H1 (cell line): ENCODE data around the gene REPS2.

Experiments used
- BRCA1 ChIP-seq: IDR thresholded peaks from 2 replicates; pipeline ENCODE4 v1.6.1; 2012; ENCODE audit warnings: low read depth, low read length, improper control_type of control experiment
- CBX5 ChIP-seq: fragments of 300-800, 300-1000 bp; sonication (generic); IDR thresholded peaks from 2 replicates; pipeline ENCODE4 v1.7.1; 2016; ENCODE audit warnings: antibody characterized with exemption, low read length, low read depth
- EP300 ChIP-seq, 2 experiments: IDR thresholded peaks; 1 replicate in 1 of 2; 2 replicates in 1 of 2; pipeline ENCODE4 v1.6.1; 2011 to 2012; ENCODE audit warnings: low read depth in 2 of 2, low read length in 2 of 2, mild to moderate bottlenecking in 2 of 2, borderline replicate concordance in 1 of 2, inconsistent platforms in 1 of 2, moderate library complexity in 1 of 2
- EZH2 ChIP-seq: fragments of 200-600 bp; sonication (generic); IDR thresholded peaks from 2 replicates; pipeline ENCODE4 v1.7.1; 2012; ENCODE audit warnings: low read depth, mild to moderate bottlenecking, moderate library complexity, low read length, inconsistent platforms; ENCODE audit not compliant: severe bottlenecking
- KDM1A ChIP-seq: fragments of 200-600, 300-600 bp; sonication (generic); IDR thresholded peaks from 2 replicates; pipeline ENCODE4 v1.7.1; 2016; ENCODE audit warnings: mild to moderate bottlenecking, low read length, borderline replicate concordance
- MAFK ChIP-seq: IDR thresholded peaks from 2 replicates; pipeline ENCODE4 v1.6.1; 2012; ENCODE audit warnings: low read depth, mild to moderate bottlenecking, improper control_type of control experiment, low read length
- PHF8 ChIP-seq: fragments of 200-600 bp; sonication (generic); conservative IDR thresholded peaks from 2 replicates; pipeline ENCODE4 v1.7.1; 2012; ENCODE audit warnings: low read depth, mild to moderate bottlenecking, inconsistent platforms, low read length, moderate library complexity
- POLR2A ChIP-seq, 2 experiments: IDR thresholded peaks; 1 replicate in 1 of 2; 2 replicates in 1 of 2; pipeline ENCODE4 v1.6.1; 2011; ENCODE audit warnings: low read depth in 2 of 2, low read length in 2 of 2, mild to moderate bottlenecking in 2 of 2; ENCODE audit errors: control extremely low read depth in 1 of 2
- POLR2AphosphoS5 ChIP-seq: IDR thresholded peaks from 2 replicates; pipeline ENCODE4 v1.6.1; 2011; ENCODE audit warnings: low read depth, low read length
- RBBP5 ChIP-seq: IDR thresholded peaks from 2 replicates; pipeline ENCODE4 v1.7.1; 2012; ENCODE audit warnings: low read depth, mild to moderate bottlenecking, inconsistent platforms, low read length, moderate library complexity, borderline replicate concordance
- SP4 ChIP-seq: IDR thresholded peaks from 2 replicates; pipeline ENCODE4 v1.6.1; 2012; ENCODE audit warnings: low read length, inconsistent platforms
- TF ChIP-seq, protein P1 (sequence below), 3 experiments: IDR thresholded peaks; 1 replicate in 2 of 3; 2 replicates in 1 of 3; pipeline versions ENCODE4 v1.5.1 to v1.6.1; 2011; ENCODE audit warnings: low read length in 3 of 3, mild to moderate bottlenecking in 3 of 3, inconsistent platforms in 2 of 3, low read depth in 1 of 3, moderate library complexity in 1 of 3; ENCODE audit not compliant: insufficient read depth in 1 of 3; ENCODE audit errors: control extremely low read depth in 1 of 3

DNA sequence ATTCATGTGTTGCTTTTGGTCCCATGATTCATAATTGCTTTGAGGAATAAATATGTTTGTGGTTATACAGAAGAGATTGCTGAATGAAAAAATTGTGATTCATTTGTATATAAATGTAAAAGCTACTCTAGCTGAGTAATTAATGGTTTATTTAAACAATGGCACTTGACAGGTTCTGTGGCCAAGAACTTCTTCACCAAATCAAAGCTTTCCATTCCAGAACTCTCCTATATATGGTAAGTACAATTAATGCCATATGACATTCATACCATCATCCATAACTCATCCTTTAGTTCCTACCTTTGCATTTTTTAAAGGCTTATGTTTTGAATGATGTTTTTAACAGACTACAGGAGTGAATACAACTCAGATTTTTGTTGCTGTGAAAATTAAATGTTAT, 105.8 kb downstream of the REPS2 start:
- TF ChIP-seq EZH2 (no peak), POLR2A (IDR thresholded peaks at IDR 0.05; ENCODE audit: control extremely low read depth in 1 of 2, low read depth in 2 of 2, low read length in 2 of 2) (no peak), BRCA1 (no peak), CBX5 (no peak), KDM1A (no peak), POLR2AphosphoS5 (no peak), EP300 (IDR thresholded peaks at IDR 0.05; ENCODE audit: borderline replicate concordance in 1 of 2, low read depth in 2 of 2, low read length in 2 of 2) (no peak), RBBP5 (no peak), PHF8 (no peak), SP4 (no peak), MAFK (no peak)
- TF ChIP-seq, protein P1, sequence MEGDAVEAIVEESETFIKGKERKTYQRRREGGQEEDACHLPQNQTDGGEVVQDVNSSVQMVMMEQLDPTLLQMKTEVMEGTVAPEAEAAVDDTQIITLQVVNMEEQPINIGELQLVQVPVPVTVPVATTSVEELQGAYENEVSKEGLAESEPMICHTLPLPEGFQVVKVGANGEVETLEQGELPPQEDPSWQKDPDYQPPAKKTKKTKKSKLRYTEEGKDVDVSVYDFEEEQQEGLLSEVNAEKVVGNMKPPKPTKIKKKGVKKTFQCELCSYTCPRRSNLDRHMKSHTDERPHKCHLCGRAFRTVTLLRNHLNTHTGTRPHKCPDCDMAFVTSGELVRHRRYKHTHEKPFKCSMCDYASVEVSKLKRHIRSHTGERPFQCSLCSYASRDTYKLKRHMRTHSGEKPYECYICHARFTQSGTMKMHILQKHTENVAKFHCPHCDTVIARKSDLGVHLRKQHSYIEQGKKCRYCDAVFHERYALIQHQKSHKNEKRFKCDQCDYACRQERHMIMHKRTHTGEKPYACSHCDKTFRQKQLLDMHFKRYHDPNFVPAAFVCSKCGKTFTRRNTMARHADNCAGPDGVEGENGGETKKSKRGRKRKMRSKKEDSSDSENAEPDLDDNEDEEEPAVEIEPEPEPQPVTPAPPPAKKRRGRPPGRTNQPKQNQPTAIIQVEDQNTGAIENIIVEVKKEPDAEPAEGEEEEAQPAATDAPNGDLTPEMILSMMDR (IDR thresholded peaks at IDR 0.05; ENCODE audit: control extremely low read depth in 1 of 3, insufficient read depth in 1 of 3, low read depth in 1 of 3, low read length in 3 of 3), result no peak
